ENCODE data around the gene FAM117A. TPM values are rescaled to one million over a fixed set of nuclear protein-coding genes. Genes with fewer than 3 reads are reported as not detected.
"Not testable (repeated sequence)": the region's sequence is repeated elsewhere in the genome, so short reads cannot be mapped to it uniquely, and the experiment has no call there.

Gene FAM117A
- total and polyA plus RNA-seq, 11 donors, result 5.2 to 18.5 (median 10.4) TPM

GRCh38 chr17:49677134-49677932 lies 86.6 kb downstream of the FAM117A start:
- Histone ChIP-seq H3K27me3 (no peaks in the 10 kb centered on the region), H3K36me3 (peaks cover 0 to 27% (median 7%) of the 10 kb centered on the region in 9 donors), H3K27ac (peak overlapping the region; percentile 90 to 99 (median 97)), H3K4me1 (peaks cover 0 to 66% (median 39%) of the 10 kb centered on the region in 12 donors), H3K9me3 (no peaks in the 10 kb centered on the region), H3K4me3 (peak overlapping the region; percentile 33 to 89 (median 76))
- intact Hi-C loops (cut with DNase I), result loop anchor here in 9 of 10 donors (2.0 to 10.0 kb wide), 6 partner anchors 35 to 63 kb away; no protein-coding TSS in a partner anchor
- TF ChIP-seq CTCF (IDR thresholded peaks at IDR 0.05) (peak in 3 of 12 donors; percentile 23 to 30 (median 26)), POLR2A (IDR thresholded peaks at IDR 0.05) (no peak)
- peak; percentile 80 to 89 (median 80) for ATAC-seq
- 0 to 1% (median 1%) methylated on average over 28 to 34 of the region's 34 CpGs for WGBS, 4 donors
- peak; percentile 97 to 99 (median 98) for DNase-seq

DNA sequence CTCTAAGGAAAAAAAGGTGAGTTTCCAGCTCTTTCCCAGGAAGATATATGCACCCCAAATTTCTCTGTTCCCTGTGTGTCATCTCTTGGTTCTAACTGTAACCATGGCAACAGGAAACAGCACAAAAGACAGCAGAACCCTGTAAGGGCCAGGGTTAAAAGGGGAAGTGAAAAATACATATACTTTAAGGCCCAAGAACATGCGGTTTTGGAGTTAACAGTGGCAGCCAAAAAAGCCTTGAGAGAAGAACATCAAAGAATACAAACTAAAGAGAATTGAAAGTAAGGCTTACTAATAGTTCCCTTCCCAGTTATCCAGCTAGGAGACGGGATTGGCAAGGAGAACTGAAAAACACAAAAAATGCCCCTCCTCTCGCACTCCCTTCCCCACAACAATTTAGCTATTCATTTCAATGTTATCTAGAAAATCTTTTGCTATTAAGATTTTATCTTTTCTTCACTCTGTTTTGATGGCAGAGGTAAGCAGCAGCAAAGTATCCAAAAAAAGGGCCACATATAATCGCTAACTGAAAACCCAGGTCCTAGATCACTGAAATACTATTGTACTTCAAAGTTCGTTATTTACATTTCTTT lies 87.6 kb downstream of the FAM117A start:
- Histone ChIP-seq H3K36me3 (peaks cover 0 to 32% (median 7%) of the 10 kb centered on the region in 9 donors), H3K27ac (peak overlapping the region in 9 of 12 donors; percentile 95 to 99 (median 97)), H3K4me1 (peaks cover 0 to 63% (median 46%) of the 10 kb centered on the region in 12 donors), H3K27me3 (no peaks in the 10 kb centered on the region), H3K4me3 (peak overlapping the region; percentile 33 to 89 (median 76)), H3K9me3 (no peaks in the 10 kb centered on the region)
- DNase-seq (no peak), ATAC-seq (no peak)
- WGBS, 4 donors, result 31 to 36% (median 33%) methylated on average over 5 of the region's 5 CpGs
- intact Hi-C loops (cut with DNase I), result loop anchor here in 9 of 10 donors (2.0 to 10.0 kb wide), 6 partner anchors 34 to 62 kb away; no protein-coding TSS in a partner anchor
- TF ChIP-seq POLR2A (IDR thresholded peaks at IDR 0.05) (no peak), CTCF (IDR thresholded peaks at IDR 0.05) (no peak)

- H3K36me3 ChIP-seq, result peaks cover 0 to 35% (median 7%) of the 10 kb centered on the region in 9 donors
- peaks cover 0 to 81% (median 62%) of the 10 kb centered on the region in 12 donors for H3K4me1 ChIP-seq
- DNase-seq, result no peak
- H3K27ac ChIP-seq, result peak overlapping the region in 2 of 12 donors; percentile 97
- H3K27me3 ChIP-seq, result no peaks in the 10 kb centered on the region
- H3K9me3 ChIP-seq, result no peaks in the 10 kb centered on the region
- intact Hi-C loops (cut with DNase I), result loop anchor here in 4 of 10 donors (5.0 to 10.0 kb wide), 2 partner anchors 37 to 60 kb away; no protein-coding TSS in a partner anchor
- TF ChIP-seq POLR2A (IDR thresholded peaks at IDR 0.05), result no peak
- TF ChIP-seq CTCF (IDR thresholded peaks at IDR 0.05), result no peak
- no peak overlapping the region for H3K4me3 ChIP-seq
- ATAC-seq, result no peak
Measured at GRCh38 chr17:49674507-49674906, 89.4 kb downstream of the FAM117A start.

DNA sequence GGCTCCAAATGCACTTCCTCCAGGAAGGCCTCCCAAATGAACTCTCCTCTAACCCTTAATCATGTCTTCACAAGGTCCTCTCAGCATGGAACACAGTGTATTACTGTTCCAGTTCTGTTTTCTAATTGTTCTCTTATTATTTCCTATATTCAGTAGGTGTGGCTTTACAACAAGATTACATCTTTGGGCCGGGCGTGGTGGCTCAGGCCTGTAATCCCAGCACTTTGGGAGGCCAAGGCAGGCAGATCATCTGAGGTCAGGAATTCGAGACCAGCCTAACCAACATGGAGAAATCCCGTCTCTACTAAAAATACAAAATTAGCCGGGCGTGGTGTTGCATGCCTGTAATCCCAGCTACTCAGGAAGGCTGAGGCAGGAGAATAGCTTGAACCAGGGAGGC lies 90.3 kb downstream of the FAM117A start:
- not testable (repeated sequence) for H3K27me3 ChIP-seq, DNase-seq, ATAC-seq, H3K4me3 ChIP-seq, H3K9me3 ChIP-seq
- Histone ChIP-seq H3K36me3 (peaks cover 0 to 35% (median 7%) of the 10 kb centered on the region in 9 donors), H3K27ac (peak overlapping the region in 3 of 12 donors; percentile 6 to 97 (median 97)), H3K4me1 (peaks cover 0 to 84% (median 63%) of the 10 kb centered on the region in 12 donors)
- WGBS, 4 donors, result 68 to 83% (median 73%) methylated on average over 6 of the region's 6 CpGs
- intact Hi-C loops (cut with DNase I), result loop anchor here in 4 of 10 donors (5.0 to 10.0 kb wide), 2 partner anchors 36 to 59 kb away; no protein-coding TSS in a partner anchor
